GM19452 (cell line): ENCODE measurements around the gene USP48.
"Not testable (repeated sequence)": the region's sequence is repeated elsewhere in the genome, so short reads cannot be mapped to it uniquely, and the experiment has no call there.

Experiments
- ATAC-seq: cut with Tn5 transposase; IDR thresholded peaks from one replicate; pipeline ENCODE4 v1.9.1; 2021; ENCODE audit not compliant: unreplicated experiment

USP48 gene

GRCh38 chr1:21702780-21703179 lies 80.2 kb downstream of the USP48 start:
- ATAC-seq: no peak

GRCh38 chr1:21701401-21701800 lies 81.5 kb downstream of the USP48 start:
- no peak for ATAC-seq

- no peak for ATAC-seq
These were observed 82.9 kb downstream of the USP48 start for GRCh38 chr1:21700094-21700493.

GRCh38 chr1:21696931-21697330 lies 86.0 kb downstream of the USP48 start:
- no peak for ATAC-seq

- ATAC-seq: no peak
These were observed 89.2 kb downstream of the USP48 start for GRCh38 chr1:21693732-21694131.

GRCh38 chr1:21691739-21692138 lies 91.2 kb downstream of the USP48 start:
- ATAC-seq: no peak

GRCh38 chr1:21689661-21690372 lies 93.1 kb downstream of the USP48 start:
- ATAC-seq: no peak

- ATAC-seq: no peak
These were observed 95.8 kb downstream of the USP48 start for GRCh38 chr1:21687081-21687529.

GRCh38 chr1:21685946-21686678 lies 96.8 kb downstream of the USP48 start:
- no peak for ATAC-seq

GRCh38 chr1:21681426-21681825 lies 101.5 kb downstream of the USP48 start:
- ATAC-seq: no peak

- ATAC-seq: no peak
These were observed 102.0 kb downstream of the USP48 start for GRCh38 chr1:21680918-21681317.

- no peak for ATAC-seq
These were observed 102.6 kb downstream of the USP48 start for GRCh38 chr1:21680381-21680780.

- ATAC-seq: no peak
These were observed 105.8 kb downstream of the USP48 start for GRCh38 chr1:21677168-21677567.

- ATAC-seq: no peak
These were observed 108.0 kb downstream of the USP48 start for GRCh38 chr1:21674957-21675356.

- not testable (repeated sequence) for ATAC-seq
These were observed 109.1 kb downstream of the USP48 start for GRCh38 chr1:21673853-21674252.

- no peak for ATAC-seq
These were observed 109.6 kb downstream of the USP48 start for GRCh38 chr1:21673277-21673780.

- no peak for ATAC-seq
These were observed 110.3 kb downstream of the USP48 start for GRCh38 chr1:21672478-21673276.

- no peak for ATAC-seq
These were observed 111.0 kb downstream of the USP48 start for GRCh38 chr1:21671915-21672314.

- ATAC-seq: no peak
These were observed 111.7 kb downstream of the USP48 start for GRCh38 chr1:21670956-21671902.
